Effector CD8-positive, alpha-beta T cell (primary cell): ENCODE data around the gene CYP3A7.
"Not testable (repeated sequence)": the region's sequence is repeated elsewhere in the genome, so short reads cannot be mapped to it uniquely, and the experiment has no call there.

Source experiments
- DNase-seq: peaks from one replicate; lab custom pipeline; 2025; lab: John Stamatoyannopoulos, UW

Gene CYP3A7

GRCh38 chr7:99742737-99743394 lies 7.9 kb upstream of the CYP3A7 start:
- no peak for DNase-seq

DNA sequence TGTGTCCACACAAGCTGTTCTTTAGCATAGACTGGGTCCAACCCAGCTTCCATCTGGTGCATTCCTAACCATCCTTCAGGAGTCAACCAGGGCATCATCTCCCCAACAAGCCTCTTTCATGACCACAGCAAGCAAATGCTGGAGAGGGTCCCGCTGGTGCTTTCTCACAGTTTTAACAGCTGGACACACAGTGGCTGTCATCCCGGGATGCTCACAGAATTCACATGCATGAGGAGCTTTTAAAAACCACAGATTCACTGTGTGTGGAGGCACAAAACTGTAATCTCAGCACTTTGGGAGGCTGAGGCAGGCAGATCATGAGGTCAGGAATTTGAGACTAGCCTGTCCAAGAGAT lies 6.4 kb upstream of the CYP3A7 start:
- no peak for DNase-seq

DNA sequence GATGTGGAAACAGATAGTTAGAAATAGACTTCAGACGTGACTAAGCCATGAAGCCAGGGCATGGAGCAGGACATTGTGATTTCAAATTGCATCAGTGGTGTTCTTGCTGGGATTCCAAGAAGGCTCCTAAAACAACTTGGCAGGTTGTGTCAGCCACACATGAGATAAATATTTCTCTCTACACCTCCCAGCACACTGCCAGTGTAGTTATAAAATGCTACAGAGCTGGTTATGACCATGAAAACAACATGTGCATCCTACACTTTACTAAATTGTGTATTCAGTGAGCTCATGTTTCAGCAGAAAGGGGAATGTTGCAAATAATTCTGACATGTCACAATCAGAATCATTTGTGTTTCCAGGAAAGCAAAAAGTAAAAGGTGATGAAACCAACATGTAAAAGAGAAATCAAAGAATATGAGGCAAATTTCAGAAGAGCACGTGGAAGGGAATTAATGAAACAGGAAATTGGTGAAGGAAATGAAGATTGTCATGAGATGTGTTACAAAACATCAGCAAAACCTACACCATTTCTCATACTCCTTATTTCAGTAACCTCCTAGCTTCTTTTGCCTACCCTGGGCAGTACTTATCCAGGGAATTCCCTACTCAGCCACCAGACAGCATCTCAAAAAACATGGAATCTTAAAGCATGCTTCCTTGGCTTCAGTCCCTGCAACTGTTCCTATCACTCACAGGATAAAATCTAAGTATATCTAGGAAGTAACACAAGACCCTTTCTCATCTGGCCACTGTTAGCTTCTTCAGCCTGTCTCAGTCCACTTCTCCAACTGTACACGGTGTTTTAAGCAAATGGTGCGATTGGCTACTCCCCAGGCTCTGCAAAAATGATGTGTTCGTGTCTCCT lies 5.8 kb upstream of the CYP3A7 start:
- DNase-seq, result no peak

DNA sequence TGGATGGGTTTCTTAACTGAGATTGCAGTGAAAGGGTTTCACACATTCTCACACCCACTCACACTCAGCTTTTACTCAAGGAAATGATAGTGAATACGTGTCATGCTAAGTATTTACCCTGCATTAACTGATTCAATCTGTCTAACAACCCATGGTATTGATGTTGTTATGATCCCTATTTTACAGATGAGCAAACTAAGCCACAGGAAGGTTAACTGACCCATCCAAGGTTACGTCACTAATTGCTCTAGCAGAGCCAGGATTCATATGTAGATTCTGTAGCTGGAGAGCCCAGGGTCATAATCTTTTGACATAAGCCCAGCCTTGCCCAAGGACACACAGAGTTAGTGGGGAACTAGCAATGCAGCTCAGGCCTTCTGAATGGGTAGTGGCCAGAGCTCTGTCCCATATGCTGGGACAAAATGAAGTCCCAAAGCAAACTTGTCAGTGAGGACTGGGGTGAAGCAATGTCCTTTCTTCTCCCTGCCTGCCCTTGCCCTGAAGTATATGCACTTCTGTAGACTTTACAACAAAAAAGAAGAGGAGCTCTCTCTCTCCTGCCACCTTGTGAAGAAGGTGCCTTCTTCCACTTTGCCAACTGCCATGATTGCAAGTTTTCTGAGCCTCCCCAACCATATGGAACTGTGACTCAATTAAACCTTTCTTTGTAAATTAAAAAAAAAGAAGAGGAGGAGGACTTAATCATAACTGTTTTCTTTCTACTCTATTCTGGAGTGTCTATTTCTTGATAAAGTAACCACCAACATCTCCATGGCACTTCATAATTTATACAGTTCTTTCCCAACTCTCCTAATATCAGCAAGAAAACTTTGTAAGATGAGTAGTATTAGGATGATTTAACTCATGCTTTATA lies 4.9 kb upstream of the CYP3A7 start:
- DNase-seq, result no peak

DNA sequence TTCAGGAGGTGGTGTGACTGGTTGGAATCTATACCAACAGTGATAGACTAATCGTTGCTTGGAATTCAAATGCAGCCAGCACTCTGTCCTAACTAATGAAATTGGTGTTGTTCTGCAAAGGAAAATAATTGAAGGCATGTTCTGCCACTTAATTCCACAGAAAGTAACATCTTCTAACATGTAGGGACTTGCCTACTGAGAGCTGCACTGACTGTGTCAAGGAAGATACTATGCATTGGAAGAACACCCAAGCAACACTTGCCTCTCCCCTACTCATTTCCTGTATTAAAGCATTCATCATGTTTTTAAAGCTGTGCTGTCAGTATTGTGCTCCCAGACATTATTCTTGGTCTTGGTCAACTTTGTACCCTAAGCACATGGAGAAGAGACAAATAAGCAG lies 2.7 kb upstream of the CYP3A7 start:
- DNase-seq, result no peak

GRCh38 chr7:99736667-99737066 lies 1.7 kb upstream of the CYP3A7 start:
- DNase-seq, result not testable (repeated sequence)

DNA sequence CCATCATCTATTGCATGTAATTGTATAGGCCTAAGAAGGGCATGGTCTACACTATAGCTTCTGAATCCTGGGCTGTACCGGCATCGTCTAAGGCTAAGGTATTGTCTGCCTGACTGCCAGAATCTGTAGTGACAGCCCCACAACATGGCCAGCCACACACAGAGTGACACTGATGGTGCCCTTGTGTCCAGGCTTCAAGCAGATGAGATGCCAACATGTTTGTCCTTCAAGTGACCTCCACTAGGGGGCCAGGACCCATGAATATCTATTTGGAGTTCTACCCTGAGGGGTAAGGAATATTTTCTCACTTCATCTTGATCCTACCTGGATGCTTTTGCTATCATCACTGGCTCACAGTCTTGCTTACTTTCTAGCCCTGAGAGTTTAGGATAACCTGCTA lies 1.5 kb downstream of the CYP3A7 start:
- no peak for DNase-seq

DNA sequence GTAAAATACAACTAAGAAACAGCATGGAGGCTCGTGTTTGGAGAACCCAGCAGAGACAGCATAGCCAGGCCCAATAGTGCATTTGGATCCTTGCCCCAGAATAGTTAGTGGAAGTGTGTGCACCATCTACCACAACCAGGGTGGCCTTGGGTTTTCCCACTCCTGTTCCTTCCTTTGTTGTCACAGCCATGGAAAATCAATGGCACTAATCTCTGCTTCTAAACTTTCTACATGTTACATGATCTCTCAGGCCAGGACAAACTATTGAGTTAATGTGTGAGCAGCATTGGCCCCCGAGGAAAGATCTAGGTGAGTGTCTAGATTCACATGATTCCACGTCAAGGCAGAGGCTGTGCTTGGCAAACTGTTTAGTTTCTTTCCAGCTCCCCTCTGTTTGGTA lies 2.0 kb downstream of the CYP3A7 start:
- DNase-seq, result no peak

- DNase-seq, result no peak
Measured at GRCh38 chr7:99731638-99732374, 3.2 kb downstream of the CYP3A7 start.

GRCh38 chr7:99730992-99731391 lies 4.0 kb downstream of the CYP3A7 start:
- no peak for DNase-seq

DNA sequence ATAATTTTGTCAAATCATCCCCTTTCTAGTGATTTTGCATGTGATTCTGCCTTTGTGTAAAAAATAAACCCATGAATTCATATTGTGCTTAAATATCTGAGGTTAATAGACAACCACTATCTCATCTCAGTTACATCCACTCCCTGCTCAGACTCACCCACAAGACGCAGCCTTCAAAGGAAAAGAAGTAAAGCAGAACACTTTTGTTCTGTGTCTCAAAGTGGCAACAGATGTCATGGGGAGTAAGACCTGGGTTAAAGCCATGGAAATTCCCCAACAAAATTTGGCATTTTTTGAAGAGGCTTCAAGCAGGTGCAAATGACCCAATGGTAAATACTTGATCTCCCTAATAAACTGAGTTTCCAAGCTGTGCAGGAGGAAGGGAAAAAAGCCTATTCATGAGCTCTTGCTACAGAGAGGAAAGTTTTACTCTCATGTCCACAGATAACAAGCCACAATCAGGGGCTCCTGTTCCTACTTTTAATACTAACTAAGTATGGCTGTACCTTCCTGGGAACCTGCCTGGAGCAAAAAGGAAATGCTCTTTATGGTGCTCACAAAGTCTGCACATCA lies 4.7 kb downstream of the CYP3A7 start:
- no peak for DNase-seq

- no peak for DNase-seq
Measured at GRCh38 chr7:99729486-99730237, 5.3 kb downstream of the CYP3A7 start.

DNA sequence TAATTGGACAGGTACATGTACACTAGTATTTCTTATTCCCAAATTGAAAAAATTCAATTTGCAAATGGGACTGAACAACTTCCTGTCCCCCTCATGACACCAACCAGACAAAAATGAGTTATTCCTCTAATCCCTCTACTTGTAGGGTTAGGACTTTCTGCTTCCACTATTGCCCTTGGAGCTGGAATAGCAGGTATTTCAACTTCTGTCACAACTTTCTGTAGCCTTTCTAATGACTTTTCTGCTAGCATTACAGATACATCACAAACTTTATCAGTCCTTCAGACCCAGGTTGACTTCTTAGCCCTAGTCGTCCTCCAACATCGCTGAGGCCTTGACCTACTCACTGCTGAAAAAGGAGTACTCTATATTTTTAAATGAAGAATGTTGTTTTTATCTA lies 6.4 kb downstream of the CYP3A7 start:
- DNase-seq, result no peak

DNA sequence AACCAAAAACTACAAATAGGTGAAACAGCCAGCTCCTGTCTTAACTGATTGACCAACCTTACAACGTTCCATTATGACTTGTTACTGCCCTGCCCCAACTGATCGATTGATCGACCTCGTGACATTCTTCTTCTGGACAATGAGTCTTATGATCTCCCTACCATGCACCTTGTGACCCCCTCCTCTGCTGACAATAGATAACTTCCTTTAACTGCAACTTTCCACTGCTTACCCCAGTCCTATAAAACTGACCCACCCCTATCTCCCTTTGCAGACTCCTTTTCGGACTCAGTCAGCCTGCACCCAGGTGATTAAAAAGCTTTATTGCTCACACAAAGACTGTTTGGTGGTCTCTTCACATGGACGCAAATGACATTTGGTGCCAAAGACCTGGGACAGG lies 11.8 kb downstream of the CYP3A7 start:
- DNase-seq, result not testable (repeated sequence)

GRCh38 chr7:99720800-99721595 lies 14.0 kb downstream of the CYP3A7 start:
- no peak for DNase-seq

- DNase-seq, result no peak
Measured at GRCh38 chr7:99719996-99720769, 14.8 kb downstream of the CYP3A7 start.

GRCh38 chr7:99713995-99714570 lies 20.9 kb downstream of the CYP3A7 start:
- no peak for DNase-seq

GRCh38 chr7:99709838-99710578 lies 25.0 kb downstream of the CYP3A7 start:
- no peak for DNase-seq
